Endothelial cell of umbilical vein (primary cell): ENCODE measurements around the gene ALKBH8. TPM values are rescaled to one million over a fixed set of nuclear protein-coding genes. Genes with fewer than 3 reads are reported as not detected.
A peak's percentile ranks its signal among the peaks of the same experiment; 100 is the strongest.
"Not testable (repeated sequence)": the region's sequence is repeated elsewhere in the genome, so short reads cannot be mapped to it uniquely, and the experiment has no call there.

Source experiments
- BruUV-seq: library from RNA; stranded (reverse); fragments of 400-500 nt; replicated peaks from 2 replicates; lab custom pipeline; 2021; lab: Mats Ljungman, UMichigan
- CTCF ChIA-PET: fragments of 300-600, 350-600 bp; sonication (Branson Sonifier 250); formaldehyde crosslinking; loops from one replicate; lab custom pipeline; 2021; ENCODE audit warnings: antibody characterized with exemption, inconsistent platforms; lab: Charles Lee
- POLR2A ChIA-PET: fragments of 300-600, 350-600 bp; sonication (Branson Sonifier 250); formaldehyde crosslinking; loops from one replicate; lab custom pipeline; 2021; ENCODE audit warnings: antibody characterized with exemption, inconsistent platforms; lab: Charles Lee
- DNase-seq: peaks from one replicate; pipeline ENCODE4 v3.0.0-alpha.2; 2011; ENCODE audit warnings: low read depth, low spot score
- FAIRE-seq: peaks from 2 replicates; lab custom pipeline; 2011; peaks lifted over from hg19 to GRCh38; lab: Jason Lieb, UNC
- H2AFZ ChIP-seq: 2 replicates; pipeline ENCODE4 v1.6.0; 2012; ENCODE audit warnings: low read depth, low read length, control low read depth, inconsistent platforms
- H3K27ac ChIP-seq: 2 replicates; pipeline ENCODE4 v1.5.1; 2011; ENCODE audit warnings: low read depth, mild to moderate bottlenecking, control low read depth, low read length, moderate library complexity; ENCODE audit not compliant: insufficient read depth
- H3K27me3 ChIP-seq, 2 experiments: 2 replicates each; pipeline versions ENCODE4 v1.6.0 to v1.6.1; 2011; ENCODE audit warnings: low read length in 2 of 2, mixed read lengths in 1 of 2; ENCODE audit not compliant: control insufficient read depth in 2 of 2, insufficient read depth in 2 of 2
- H3K36me3 ChIP-seq, 2 experiments: 2 replicates in 1 of 2; 3 replicates in 1 of 2; pipeline ENCODE4 v1.5.1; 2011; ENCODE audit warnings: low read length in 2 of 2, mild to moderate bottlenecking in 1 of 2, moderate library complexity in 1 of 2; ENCODE audit not compliant: control insufficient read depth in 2 of 2, insufficient read depth in 2 of 2; ENCODE audit errors: extremely low read depth in 1 of 2
- H3K4me1 ChIP-seq: 3 replicates; pipeline ENCODE4 v1.5.1; 2011; ENCODE audit warnings: mild to moderate bottlenecking, low read length; ENCODE audit not compliant: control insufficient read depth, insufficient read depth; ENCODE audit errors: extremely low read depth
- H3K4me2 ChIP-seq: 2 replicates; pipeline ENCODE4 v1.6.1; 2011; ENCODE audit warnings: low read length, control low read depth, mixed read lengths; ENCODE audit not compliant: insufficient read depth
- H3K4me3 ChIP-seq, 3 experiments: fragments of 200-600 bp in 1 of 3; sonication (generic), shearing (Covaris generic) in 1 of 3; replicated peaks in 1 of 3; 2 replicates each; pipeline ENCODE4 v1.5.1; 2011 to 2016; ENCODE audit warnings: control low read depth in 3 of 3, low read length in 3 of 3, mild to moderate bottlenecking in 2 of 3, inconsistent platforms in 1 of 3, low read depth in 1 of 3, moderate library complexity in 1 of 3; ENCODE audit not compliant: insufficient read depth in 1 of 3
- H3K79me2 ChIP-seq: 2 replicates; pipeline ENCODE4 v1.6.0; 2012; ENCODE audit warnings: low read length, inconsistent platforms; ENCODE audit not compliant: control insufficient read depth, insufficient read depth
- H3K9ac ChIP-seq: replicated peaks from 2 replicates; pipeline ENCODE3; 2011; ENCODE audit warnings: low read length, control low read depth; ENCODE audit not compliant: insufficient read depth; ENCODE audit errors: extremely low read depth
- H3K9me1 ChIP-seq: replicated peaks from 3 replicates; pipeline ENCODE4 v1.6.0; 2011; ENCODE audit warnings: mild to moderate bottlenecking, low read length; ENCODE audit not compliant: control insufficient read depth, insufficient read depth; ENCODE audit errors: extremely low read depth
- H3K9me3 ChIP-seq: replicated peaks from 2 replicates; pipeline ENCODE4 v1.5.1; 2012; ENCODE audit warnings: low read length, inconsistent platforms; ENCODE audit not compliant: control insufficient read depth, insufficient read depth
- H4K20me1 ChIP-seq: replicated peaks from 2 replicates; pipeline ENCODE3; 2011; ENCODE audit warnings: mild to moderate bottlenecking, low read length; ENCODE audit not compliant: control insufficient read depth, insufficient read depth; ENCODE audit errors: extremely low read depth
- EZH2 ChIP-seq: IDR thresholded peaks from 2 replicates; pipeline ENCODE4 v1.6.1; 2012; ENCODE audit warnings: borderline replicate concordance, low read depth, mild to moderate bottlenecking, moderate library complexity, low read length, inconsistent platforms; ENCODE audit not compliant: severe bottlenecking
- FOS ChIP-seq: IDR thresholded peaks from 2 replicates; pipeline ENCODE4 v1.6.1; 2011; ENCODE audit warnings: mild to moderate bottlenecking, low read length, moderate library complexity, borderline replicate concordance; ENCODE audit not compliant: insufficient read depth
- GATA2 ChIP-seq: IDR thresholded peaks from 2 replicates; pipeline ENCODE4 v1.7.0; 2011; ENCODE audit warnings: low read depth, mild to moderate bottlenecking, moderate library complexity, mixed read lengths, low read length; ENCODE audit not compliant: insufficient read length, insufficient read depth
- JUN ChIP-seq: IDR thresholded peaks from 2 replicates; pipeline ENCODE4 v1.6.1; 2011; ENCODE audit warnings: borderline replicate concordance, low read depth; ENCODE audit not compliant: insufficient read length, insufficient read depth
- MYC ChIP-seq: IDR thresholded peaks from one replicate; pipeline ENCODE4 v1.6.1; 2011; ENCODE audit warnings: mild to moderate bottlenecking, low read depth, low read length
- POLR2A ChIP-seq: IDR thresholded peaks from 2 replicates; pipeline ENCODE4 v1.6.1; 2012; ENCODE audit warnings: low read depth, mild to moderate bottlenecking, control low read depth, low read length
- POLR2AphosphoS5 ChIP-seq: IDR thresholded peaks from 2 replicates; pipeline ENCODE4 v1.6.1; 2012; ENCODE audit warnings: low read depth, mild to moderate bottlenecking, control low read depth, low read length, moderate library complexity; ENCODE audit not compliant: insufficient read depth
- dilution Hi-C: fragments of 300-500 bp; cut with MboI; formaldehyde crosslinking; loops from one replicate; pipeline ENCODE4 v1.15.0; 2019; ENCODE audit warnings: low sequenced_read_pairs; ENCODE audit not compliant: extremely low pct_ligation_motif_present
- intact Hi-C: fragments of 100-400 bp; cut with micrococcal nuclease; formaldehyde crosslinking; loops from one replicate; pipeline ENCODE4 v1.10.0; 2022
- polyA plus RNA-seq, 4 experiments: library from polyadenylated mRNA; depleted of rRNA in 3 of 4; stranded (reverse) in 3 of 4; unstranded in 1 of 4; fragments of >200 nt; gene quantifications; 2 replicates each; pipeline versions ENCODE4 v1.2.1 to v1.2.3, GENCODE V29; 2011 to 2012; ENCODE audit warnings: missing spikeins in 1 of 4
- total RNA-seq: library from RNA; stranded (reverse); gene quantifications from 2 replicates; pipeline ENCODE4 v1.2.3, GENCODE V29; 2021
- TF ChIP-seq, protein P1 (sequence below), 2 donors: IDR thresholded peaks; 1 replicate in 1 of 2; 2 replicates in 1 of 2; pipeline ENCODE4 v1.5.1; 2011; ENCODE audit warnings: low read length in 2 of 2, mild to moderate bottlenecking in 2 of 2, moderate library complexity in 2 of 2, control low read depth in 1 of 2, inconsistent platforms in 1 of 2, low read depth in 1 of 2; ENCODE audit not compliant: insufficient read depth in 1 of 2; ENCODE audit errors: extremely low read depth in 1 of 2

The ALKBH8 gene
- total and polyA plus RNA-seq, 2 donors (not counting 3 experiments of a cell fraction or from before 2014, with no cell fraction given): 2.6 to 10.2 TPM

DNA sequence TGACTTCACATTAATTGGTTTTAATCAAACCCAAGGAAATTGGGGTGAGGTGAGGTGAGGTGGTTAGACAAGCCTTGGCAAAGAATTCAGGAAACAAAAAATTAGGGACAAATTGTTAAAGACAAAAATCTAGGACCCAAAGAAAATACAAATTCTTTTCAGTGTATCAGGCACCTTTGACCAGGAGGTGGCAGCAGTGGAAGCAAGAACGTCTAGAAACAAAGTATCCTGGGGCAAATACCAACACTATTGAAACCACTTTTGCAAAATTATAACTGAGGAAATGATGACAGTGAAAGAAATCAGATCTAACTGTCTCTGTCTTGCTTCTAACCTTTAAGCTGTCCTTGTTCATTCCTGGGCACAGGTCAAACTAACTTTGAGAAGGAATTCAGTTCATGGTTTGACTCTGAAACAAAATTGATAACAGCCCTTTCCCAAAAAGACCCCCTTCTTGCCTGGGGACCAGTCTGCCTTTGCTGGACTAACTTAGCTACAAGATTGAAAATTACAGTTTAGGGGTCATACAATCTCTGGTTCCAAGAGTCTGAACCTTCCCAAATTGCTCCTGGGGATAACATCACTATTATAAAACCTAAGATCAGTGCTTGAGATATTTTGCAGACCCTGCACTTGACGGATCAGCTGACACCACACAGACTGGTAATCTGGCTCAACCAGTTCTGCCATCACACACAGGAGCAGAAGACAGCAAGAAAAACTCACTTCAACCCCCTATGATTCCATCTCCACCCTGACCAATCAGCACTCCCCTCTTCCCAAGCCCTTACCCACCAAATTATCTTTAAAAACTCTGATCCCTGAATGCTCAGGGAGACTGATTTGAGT, 11.2 kb upstream of the ALKBH8 start:
- H3K4me2 ChIP-seq, H3K27ac ChIP-seq, H3K79me2 ChIP-seq, H3K4me1 ChIP-seq, H4K20me1 ChIP-seq, H3K9ac ChIP-seq, POLR2A ChIA-PET, BruUV-seq, H3K9me1 ChIP-seq, H3K36me3 ChIP-seq, H3K9me3 ChIP-seq, H3K27me3 ChIP-seq, H3K4me3 ChIP-seq, H2AFZ ChIP-seq, dilution Hi-C loops: not testable (repeated sequence)
- TF ChIP-seq, protein P1, sequence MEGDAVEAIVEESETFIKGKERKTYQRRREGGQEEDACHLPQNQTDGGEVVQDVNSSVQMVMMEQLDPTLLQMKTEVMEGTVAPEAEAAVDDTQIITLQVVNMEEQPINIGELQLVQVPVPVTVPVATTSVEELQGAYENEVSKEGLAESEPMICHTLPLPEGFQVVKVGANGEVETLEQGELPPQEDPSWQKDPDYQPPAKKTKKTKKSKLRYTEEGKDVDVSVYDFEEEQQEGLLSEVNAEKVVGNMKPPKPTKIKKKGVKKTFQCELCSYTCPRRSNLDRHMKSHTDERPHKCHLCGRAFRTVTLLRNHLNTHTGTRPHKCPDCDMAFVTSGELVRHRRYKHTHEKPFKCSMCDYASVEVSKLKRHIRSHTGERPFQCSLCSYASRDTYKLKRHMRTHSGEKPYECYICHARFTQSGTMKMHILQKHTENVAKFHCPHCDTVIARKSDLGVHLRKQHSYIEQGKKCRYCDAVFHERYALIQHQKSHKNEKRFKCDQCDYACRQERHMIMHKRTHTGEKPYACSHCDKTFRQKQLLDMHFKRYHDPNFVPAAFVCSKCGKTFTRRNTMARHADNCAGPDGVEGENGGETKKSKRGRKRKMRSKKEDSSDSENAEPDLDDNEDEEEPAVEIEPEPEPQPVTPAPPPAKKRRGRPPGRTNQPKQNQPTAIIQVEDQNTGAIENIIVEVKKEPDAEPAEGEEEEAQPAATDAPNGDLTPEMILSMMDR (IDR thresholded peaks at IDR 0.05; ENCODE audit: extremely low read depth in 1 of 2, insufficient read depth in 1 of 2, low read depth in 1 of 2, low read length in 2 of 2): peak; percentile 54 to 61
- CTCF ChIA-PET: interaction anchor here (0.7 to 14.5 kb wide), 7 partner anchors 14 to 194 kb away, joined by 3 to 251 read pairs (median 9); no protein-coding TSS in a partner anchor
- DNase-seq (peak; percentile 55), FAIRE-seq (peak; percentile 80)
- intact Hi-C loops: loop anchor here (1.0 kb wide), 3 partner anchors 27 to 195 kb away; no protein-coding TSS in a partner anchor

DNA sequence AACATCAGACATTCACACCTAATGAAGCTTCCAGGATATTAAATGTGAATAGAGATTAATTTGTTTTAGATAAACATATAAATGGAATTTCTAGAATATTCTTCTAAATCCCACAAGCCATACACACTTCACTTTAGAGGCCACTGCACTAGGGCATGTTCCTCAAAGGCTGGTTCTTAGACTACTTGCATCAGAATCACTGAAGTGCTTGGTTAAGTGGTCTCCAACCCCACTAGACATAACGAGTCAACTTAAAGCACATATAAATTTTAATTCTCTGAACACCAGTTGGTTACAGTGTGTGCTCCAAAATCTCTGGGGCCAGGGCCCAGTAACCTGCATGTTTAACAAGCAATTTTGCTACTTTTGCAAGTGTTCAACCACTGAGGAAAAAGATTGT, 7.9 kb upstream of the ALKBH8 start:
- CTCF ChIA-PET: interaction anchor here (0.8 to 14.5 kb wide), 8 partner anchors 10 to 198 kb away, joined by 3 to 251 read pairs (median 6); no protein-coding TSS in a partner anchor
- intact Hi-C loops: no loop called here
- Histone ChIP-seq H3K4me3 (no peak overlapping the region), H4K20me1 (no peaks in the 10 kb centered on the region), H3K27ac (no peak overlapping the region), H3K4me2 (no peak overlapping the region), H3K36me3 (no peaks in the 10 kb centered on the region), H3K9ac (no peak overlapping the region), H3K27me3 (no peaks in the 10 kb centered on the region), H3K79me2 (no peaks in the 10 kb centered on the region), H3K9me1 (no peaks in the 10 kb centered on the region), H2AFZ (no peak overlapping the region), H3K9me3 (no peaks in the 10 kb centered on the region), H3K4me1 (no peaks in the 10 kb centered on the region)
- DNase-seq: no peak
- POLR2A ChIA-PET: no interaction called here
- TF ChIP-seq, protein P1 (IDR thresholded peaks at IDR 0.05; ENCODE audit: extremely low read depth in 1 of 2, insufficient read depth in 1 of 2, low read depth in 1 of 2, low read length in 2 of 2): no peak
- no peak for TF ChIP-seq POLR2AphosphoS5
- no peak for TF ChIP-seq FOS
- TF ChIP-seq POLR2A: no peak
- TF ChIP-seq MYC: no peak
- TF ChIP-seq JUN: no peak
- no peak for TF ChIP-seq GATA2
- TF ChIP-seq EZH2: no peak
- no TSS peak for BruUV-seq
- dilution Hi-C loops: no loop called here
- no peak for FAIRE-seq
